Measurements from ENCODE around the gene ZNF430.
"Not testable (repeated sequence)": the region's sequence is repeated elsewhere in the genome, so short reads cannot be mapped to it uniquely, and the experiment has no call there.

Gene ZNF430

GRCh38 chr19:21020298-21021227, at the start of gene ZNF430:
Gene ZNF430, plus strand, starts transcription at chr19:21020657. Its CDS starts 144 bp downstream, at chr19:21020801.
- peak; percentile 96 for DNase-seq (ENCODE audit: low spot score)

- not testable (repeated sequence) for DNase-seq (ENCODE audit: low spot score)
These were observed 27.7 kb upstream of the ZNF430 start for GRCh38 chr19:20992788-20993187.

- DNase-seq (ENCODE audit: low spot score): peak; percentile 92
These were observed 20.6 kb upstream of the ZNF430 start for GRCh38 chr19:20999731-21000352.

GRCh38 chr19:21021238-21021637, 781 bp downstream of the ZNF430 start:
- DNase-seq (ENCODE audit: low spot score): not testable (repeated sequence)

- DNase-seq (ENCODE audit: low spot score): peak; percentile 53
These were observed 2.5 kb downstream of the ZNF430 start for GRCh38 chr19:21022996-21023395.

GRCh38 chr19:21023901-21024300, 3.4 kb downstream of the ZNF430 start:
- peak; percentile 13 for DNase-seq (ENCODE audit: low spot score)

- DNase-seq (ENCODE audit: low spot score): no peak
These were observed 8.5 kb downstream of the ZNF430 start for GRCh38 chr19:21028969-21029268.

GRCh38 chr19:21045028-21045427, 24.6 kb downstream of the ZNF430 start:
- no peak for DNase-seq (ENCODE audit: low spot score)

GRCh38 chr19:21046489-21046888, 26.0 kb downstream of the ZNF430 start:
- DNase-seq (ENCODE audit: low spot score): no peak

- DNase-seq (ENCODE audit: low spot score): no peak
These were observed 27.3 kb downstream of the ZNF430 start for GRCh38 chr19:21047716-21048115.

- no peak for DNase-seq (ENCODE audit: low spot score)
These were observed 32.4 kb downstream of the ZNF430 start for GRCh38 chr19:21052902-21053301.

GRCh38 chr19:21065336-21065735, 44.9 kb downstream of the ZNF430 start:
- no peak for DNase-seq (ENCODE audit: low spot score)

- DNase-seq (ENCODE audit: low spot score): peak; percentile 89
These were observed 61.8 kb downstream of the ZNF430 start, which contains the start of gene ZNF714 for GRCh38 chr19:21082011-21082975. Gene ZNF714, plus strand, starts transcription at chr19:21082203. Its CDS starts 16,066 bp downstream, at chr19:21098269.

GRCh38 chr19:21084343-21084742, 63.9 kb downstream of the ZNF430 start:
- DNase-seq (ENCODE audit: low spot score): no peak

- no peak for DNase-seq (ENCODE audit: low spot score)
These were observed 67.4 kb downstream of the ZNF430 start for GRCh38 chr19:21087871-21088270.

- no peak for DNase-seq (ENCODE audit: low spot score)
These were observed 71.7 kb downstream of the ZNF430 start for GRCh38 chr19:21092109-21092508.

- DNase-seq (ENCODE audit: low spot score): no peak
These were observed 74.0 kb downstream of the ZNF430 start for GRCh38 chr19:21094347-21095025.

GRCh38 chr19:21098291-21098690, 77.8 kb downstream of the ZNF430 start:
- DNase-seq (ENCODE audit: low spot score): no peak

- no peak for DNase-seq (ENCODE audit: low spot score)
These were observed 81.2 kb downstream of the ZNF430 start for GRCh38 chr19:21101521-21102242.

- no peak for DNase-seq (ENCODE audit: low spot score)
These were observed 88.7 kb downstream of the ZNF430 start for GRCh38 chr19:21109116-21109515.
